ENCODE measurements around the gene PHACTR1.

PHACTR1 gene

GRCh38 chr6:12848964-12849808 lies 132.6 kb downstream of the PHACTR1 start:
- no peaks in the 10 kb centered on the region for H3K9me3 ChIP-seq (ENCODE audit: insufficient read depth, low read length)
- no peak overlapping the region for H3K27ac ChIP-seq (ENCODE audit: low read length)
- no peak overlapping the region for H3K9ac ChIP-seq (ENCODE audit: low read length)
- H3K4me1 ChIP-seq (ENCODE audit: low read length), result no peaks in the 10 kb centered on the region
- no peaks in the 10 kb centered on the region for H4K20me1 ChIP-seq (ENCODE audit: insufficient read depth, low read length)
- 0 out of 2 replicates have a peak, but pooled peaks cover 3% of the 10 kb centered on the region for H3K27me3 ChIP-seq (ENCODE audit: low read depth, low read length)
- no peaks in the 10 kb centered on the region for H3K36me3 ChIP-seq (replicated peaks; ENCODE audit: low read depth, low read length)
- H2AFZ ChIP-seq (ENCODE audit: low read depth, low read length), result no peak overlapping the region
- TF ChIP-seq, protein P1, sequence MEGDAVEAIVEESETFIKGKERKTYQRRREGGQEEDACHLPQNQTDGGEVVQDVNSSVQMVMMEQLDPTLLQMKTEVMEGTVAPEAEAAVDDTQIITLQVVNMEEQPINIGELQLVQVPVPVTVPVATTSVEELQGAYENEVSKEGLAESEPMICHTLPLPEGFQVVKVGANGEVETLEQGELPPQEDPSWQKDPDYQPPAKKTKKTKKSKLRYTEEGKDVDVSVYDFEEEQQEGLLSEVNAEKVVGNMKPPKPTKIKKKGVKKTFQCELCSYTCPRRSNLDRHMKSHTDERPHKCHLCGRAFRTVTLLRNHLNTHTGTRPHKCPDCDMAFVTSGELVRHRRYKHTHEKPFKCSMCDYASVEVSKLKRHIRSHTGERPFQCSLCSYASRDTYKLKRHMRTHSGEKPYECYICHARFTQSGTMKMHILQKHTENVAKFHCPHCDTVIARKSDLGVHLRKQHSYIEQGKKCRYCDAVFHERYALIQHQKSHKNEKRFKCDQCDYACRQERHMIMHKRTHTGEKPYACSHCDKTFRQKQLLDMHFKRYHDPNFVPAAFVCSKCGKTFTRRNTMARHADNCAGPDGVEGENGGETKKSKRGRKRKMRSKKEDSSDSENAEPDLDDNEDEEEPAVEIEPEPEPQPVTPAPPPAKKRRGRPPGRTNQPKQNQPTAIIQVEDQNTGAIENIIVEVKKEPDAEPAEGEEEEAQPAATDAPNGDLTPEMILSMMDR (IDR thresholded peaks at IDR 0.05; ENCODE audit: low read depth, low read length), result no peak
- H3K79me2 ChIP-seq (ENCODE audit: low read length), result no peaks in the 10 kb centered on the region
- H3K4me3 ChIP-seq (ENCODE audit: low read length), result no peak overlapping the region
- H3K4me2 ChIP-seq (ENCODE audit: low read length), result no peak overlapping the region

DNA sequence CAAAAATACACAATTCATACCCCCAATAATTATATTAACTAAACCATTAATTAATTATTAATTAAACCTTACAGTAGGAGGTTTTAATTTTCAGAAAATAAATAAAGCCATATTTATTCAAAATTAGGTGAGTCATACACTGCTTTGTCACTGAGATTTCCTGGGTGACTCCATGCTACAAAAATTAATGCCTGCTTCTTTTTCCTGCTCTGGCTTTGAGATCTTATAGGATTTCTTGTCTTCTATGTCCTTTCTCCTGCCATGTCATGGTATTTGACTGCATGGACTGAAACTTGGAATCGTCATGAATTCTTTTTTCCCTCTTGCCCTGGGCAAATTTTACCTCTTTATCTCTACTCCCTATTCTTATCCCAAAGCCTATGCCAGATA lies 133.2 kb downstream of the PHACTR1 start:
- Histone ChIP-seq H3K4me1 (ENCODE audit: low read length) (no peaks in the 10 kb centered on the region), H2AFZ (ENCODE audit: low read depth, low read length) (no peak overlapping the region), H3K79me2 (ENCODE audit: low read length) (no peaks in the 10 kb centered on the region), H3K9me3 (ENCODE audit: insufficient read depth, low read length) (no peaks in the 10 kb centered on the region), H3K36me3 (replicated peaks; ENCODE audit: low read depth, low read length) (no peaks in the 10 kb centered on the region), H3K27me3 (ENCODE audit: low read depth, low read length) (0 out of 2 replicates have a peak, but pooled peaks cover 3% of the 10 kb centered on the region), H3K9ac (ENCODE audit: low read length) (no peak overlapping the region), H3K27ac (ENCODE audit: low read length) (no peak overlapping the region), H4K20me1 (ENCODE audit: insufficient read depth, low read length) (no peaks in the 10 kb centered on the region), H3K4me2 (ENCODE audit: low read length) (no peak overlapping the region), H3K4me3 (ENCODE audit: low read length) (no peak overlapping the region)
- TF ChIP-seq, protein P1 (IDR thresholded peaks at IDR 0.05; ENCODE audit: low read depth, low read length), result no peak
- TF ChIP-seq EZH2phosphoT487 (IDR thresholded peaks at IDR 0.05; ENCODE audit: low read depth), result no peak

DNA sequence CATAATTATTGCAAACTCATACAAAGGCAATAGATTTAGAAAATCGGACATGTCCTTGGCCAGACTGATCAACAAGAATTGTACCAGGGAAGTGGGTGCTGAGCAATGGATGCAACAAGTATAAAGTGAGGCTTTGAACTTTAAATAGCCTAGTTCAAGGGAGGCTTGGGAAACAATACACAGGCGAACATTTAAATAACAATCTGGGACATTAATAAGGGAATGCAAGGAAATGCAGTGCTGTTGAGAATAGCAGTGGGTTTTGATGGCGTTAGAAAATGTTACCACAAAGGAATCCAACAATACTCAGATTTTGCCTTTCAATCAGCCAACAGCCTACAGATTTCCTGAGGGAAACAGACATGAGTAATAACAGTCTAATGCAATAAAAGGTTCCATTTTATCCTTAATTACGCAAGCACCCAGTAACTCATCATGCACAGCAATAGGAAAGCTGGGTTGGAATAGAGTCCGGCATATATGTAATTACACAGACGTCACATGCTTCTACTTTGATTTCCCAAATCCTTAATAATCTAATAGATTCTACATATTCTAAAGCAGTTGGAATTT lies 134.6 kb downstream of the PHACTR1 start:
- Histone ChIP-seq H3K27me3 (ENCODE audit: low read depth, low read length) (0 out of 2 replicates have a peak, but pooled peaks cover 3% of the 10 kb centered on the region), H3K9ac (ENCODE audit: low read length) (no peak overlapping the region), H3K79me2 (ENCODE audit: low read length) (no peaks in the 10 kb centered on the region), H3K4me1 (ENCODE audit: low read length) (no peaks in the 10 kb centered on the region), H3K4me3 (ENCODE audit: low read length) (no peak overlapping the region), H4K20me1 (ENCODE audit: insufficient read depth, low read length) (no peaks in the 10 kb centered on the region), H3K36me3 (replicated peaks; ENCODE audit: low read depth, low read length) (no peaks in the 10 kb centered on the region), H3K9me3 (ENCODE audit: insufficient read depth, low read length) (no peaks in the 10 kb centered on the region), H2AFZ (ENCODE audit: low read depth, low read length) (no peak overlapping the region), H3K27ac (ENCODE audit: low read length) (no peak overlapping the region), H3K4me2 (ENCODE audit: low read length) (no peak overlapping the region)
- no peak for TF ChIP-seq EZH2phosphoT487 (IDR thresholded peaks at IDR 0.05; ENCODE audit: low read depth)
- TF ChIP-seq, protein P1 (IDR thresholded peaks at IDR 0.05; ENCODE audit: low read depth, low read length), result no peak

GRCh38 chr6:12861603-12862002 lies 145.0 kb downstream of the PHACTR1 start:
- Histone ChIP-seq H3K4me3 (ENCODE audit: low read length) (no peak overlapping the region), H2AFZ (ENCODE audit: low read depth, low read length) (no peak overlapping the region), H3K4me1 (ENCODE audit: low read length) (no peaks in the 10 kb centered on the region), H3K27ac (ENCODE audit: low read length) (no peak overlapping the region), H3K4me2 (ENCODE audit: low read length) (no peak overlapping the region), H3K9ac (ENCODE audit: low read length) (no peak overlapping the region), H4K20me1 (ENCODE audit: insufficient read depth, low read length) (no peaks in the 10 kb centered on the region), H3K9me3 (ENCODE audit: insufficient read depth, low read length) (no peaks in the 10 kb centered on the region), H3K27me3 (ENCODE audit: low read depth, low read length) (peaks cover 2% of the 10 kb centered on the region; the same call in 1 of the 2 replicates), H3K36me3 (replicated peaks; ENCODE audit: low read depth, low read length) (no peaks in the 10 kb centered on the region), H3K79me2 (ENCODE audit: low read length) (no peaks in the 10 kb centered on the region)
- TF ChIP-seq, protein P1 (IDR thresholded peaks at IDR 0.05; ENCODE audit: low read depth, low read length), result no peak
- TF ChIP-seq EZH2phosphoT487 (IDR thresholded peaks at IDR 0.05; ENCODE audit: low read depth), result no peak

All from OCI-LY3 (cell line).